ENCODE data around the gene GJC3. TPM values are rescaled to one million over a fixed set of nuclear protein-coding genes. Genes with fewer than 3 reads are reported as not detected.

GJC3 gene
- total and polyA plus RNA-seq, 2 of the 13 experiments (the other 11 are each of a cell fraction or from before 2014, with no cell fraction given): 0.75 to 1.4 TPM

- TF ChIP-seq SMAD9 (CRISPR knock-in tag; IDR thresholded peaks at IDR 0.05) (no peak), ZNF782 (CRISPR knock-in tag; IDR thresholded peaks at IDR 0.05; ENCODE audit: borderline replicate concordance) (no peak; the same call in none of the 2 replicates), ATF2 (CRISPR knock-in tag; IDR thresholded peaks at IDR 0.05) (peak; percentile 69), ZNF768 (CRISPR knock-in tag; IDR thresholded peaks at IDR 0.05) (peak; percentile 72), ZNF569 (CRISPR knock-in tag; IDR thresholded peaks at IDR 0.05; ENCODE audit: borderline replicate concordance) (no peak), ZNF552 (CRISPR knock-in tag; IDR thresholded peaks at IDR 0.05; ENCODE audit: borderline replicate concordance) (0 out of 2 replicates have a peak, but pooled peaks have one; percentile 12), ZNF256 (CRISPR knock-in tag; conservative IDR thresholded peaks at IDR 0.05) (no peak), ZEB1 (IDR thresholded peaks at IDR 0.05; ENCODE audit: insufficient replicate concordance, low read depth) (peak; percentile 60), THYN1 (CRISPR knock-in tag; IDR thresholded peaks at IDR 0.05; ENCODE audit: borderline replicate concordance, low read depth) (no peak), ZBTB21 (CRISPR knock-in tag; IDR thresholded peaks at IDR 0.05) (0 out of 2 replicates have a peak, but pooled peaks have one; percentile 40), ZNF816 (CRISPR knock-in tag; IDR thresholded peaks at IDR 0.05; ENCODE audit: borderline replicate concordance) (0 out of 2 replicates have a peak, but pooled peaks have one; percentile 78), ZKSCAN8 (CRISPR knock-in tag; IDR thresholded peaks at IDR 0.05; ENCODE audit: borderline replicate concordance) (no peak), ZNF234 (CRISPR knock-in tag; conservative IDR thresholded peaks at IDR 0.05) (no peak), ZFP62 (CRISPR knock-in tag; IDR thresholded peaks at IDR 0.05) (no peak), TERF1 (CRISPR knock-in tag; IDR thresholded peaks at IDR 0.05) (0 out of 2 replicates have a peak, but pooled peaks have one; percentile 44), ZUFSP (CRISPR knock-in tag; IDR thresholded peaks at IDR 0.05; ENCODE audit: borderline replicate concordance) (no peak), TFDP1 (CRISPR knock-in tag; IDR thresholded peaks at IDR 0.05; ENCODE audit: borderline replicate concordance) (peak; percentile 58; the same call in 1 of the 2 replicates), KLF12 (CRISPR knock-in tag; IDR thresholded peaks at IDR 0.05; ENCODE audit: borderline replicate concordance) (no peak), BRF2 (CRISPR knock-in tag; IDR thresholded peaks at IDR 0.05) (peak; percentile 76; the same call in 1 of the 2 replicates), PHF21A (CRISPR knock-in tag; IDR thresholded peaks at IDR 0.05) (peak; percentile 77; the same call in 1 of the 2 replicates), HMGA1 (CRISPR knock-in tag; conservative IDR thresholded peaks at IDR 0.05) (no peak)
Observed at GRCh38 chr7:99918959-99919813, 10.2 kb downstream of the GJC3 start, which contains the start of gene TRIM4 (continued).

Measured in HepG2 (cell line).